Measurements from ENCODE around the gene CERKL. TPM values are rescaled to one million over a fixed set of nuclear protein-coding genes. Genes with fewer than 3 reads are reported as not detected.

The CERKL gene
- total RNA-seq, 1 donor: 0.27 TPM

DNA sequence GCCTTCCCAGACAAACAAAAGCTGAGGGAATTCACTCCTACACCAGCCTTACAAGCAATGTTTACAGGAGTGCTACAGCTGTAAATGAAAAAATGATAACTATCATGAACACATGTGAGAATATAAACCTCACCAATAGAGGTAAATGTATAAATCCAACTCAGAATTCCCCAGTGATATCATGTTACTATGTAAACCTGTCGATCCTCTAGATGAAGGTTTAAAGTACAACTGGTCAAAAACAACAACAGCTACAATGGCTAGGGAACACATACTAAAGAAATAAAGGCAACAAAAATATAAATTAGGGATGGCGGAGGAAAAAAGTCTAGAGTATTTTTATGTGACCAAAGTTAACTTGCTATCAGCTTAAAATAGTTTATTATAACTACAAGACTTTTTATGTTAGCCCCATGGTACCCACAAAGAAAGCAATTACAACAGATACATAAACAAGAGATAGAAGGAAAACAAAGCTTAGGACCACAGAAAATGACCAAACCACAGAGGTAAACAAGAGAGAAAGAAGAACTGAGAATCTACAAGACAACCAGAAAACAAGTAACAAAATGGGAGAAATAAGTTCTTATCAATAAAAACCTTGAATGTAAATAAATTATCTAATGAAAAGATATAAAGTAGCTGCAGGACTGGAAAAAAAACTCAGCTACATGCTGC lies 8.3 kb downstream of the CERKL start:
- H3K4me3 ChIP-seq (ENCODE audit: low read depth, low read length): no peak overlapping the region
- no peak for TF ChIP-seq CTCF (IDR thresholded peaks at IDR 0.05; ENCODE audit: insufficient read depth, low read length)
- DNase-seq (ENCODE audit: low read depth): no peak

DNA sequence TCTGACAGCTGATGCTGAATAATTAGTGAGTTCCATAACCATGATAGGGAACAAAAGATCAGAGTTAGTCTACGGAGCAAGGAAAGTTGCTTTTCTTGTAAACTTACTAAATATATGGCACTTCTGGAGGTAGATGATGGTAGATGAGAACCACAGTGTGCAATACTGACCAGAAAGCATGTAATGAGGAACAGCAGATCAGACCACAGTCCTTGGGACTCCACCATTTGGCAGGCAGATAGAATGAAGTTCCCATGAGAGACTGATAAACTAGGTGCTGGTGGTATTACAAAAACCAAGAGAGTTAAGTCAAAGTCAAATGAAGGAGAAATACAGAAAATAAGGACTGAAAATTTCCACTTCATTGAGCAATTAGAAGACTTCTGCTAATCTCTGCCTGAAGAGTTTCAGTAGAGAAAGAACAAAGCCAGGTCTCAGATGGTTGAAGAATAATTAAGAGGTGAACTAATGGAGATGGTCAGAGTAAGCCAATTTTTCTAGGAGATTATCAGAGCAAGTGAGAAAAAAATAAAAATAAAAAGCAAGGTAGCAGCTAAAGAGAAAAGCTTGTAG lies 10.4 kb downstream of the CERKL start:
- TF ChIP-seq CTCF (IDR thresholded peaks at IDR 0.05; ENCODE audit: insufficient read depth, low read length): no peak
- no peak overlapping the region for H3K4me3 ChIP-seq (ENCODE audit: low read depth, low read length)
- no peak for DNase-seq (ENCODE audit: low read depth)

- no peak for DNase-seq (ENCODE audit: low read depth)
- no peak for TF ChIP-seq CTCF (IDR thresholded peaks at IDR 0.05; ENCODE audit: insufficient read depth, low read length)
- no peak overlapping the region for H3K4me3 ChIP-seq (ENCODE audit: low read depth, low read length)
Measured at GRCh38 chr2:181643151-181643550, 13.8 kb downstream of the CERKL start.

DNA sequence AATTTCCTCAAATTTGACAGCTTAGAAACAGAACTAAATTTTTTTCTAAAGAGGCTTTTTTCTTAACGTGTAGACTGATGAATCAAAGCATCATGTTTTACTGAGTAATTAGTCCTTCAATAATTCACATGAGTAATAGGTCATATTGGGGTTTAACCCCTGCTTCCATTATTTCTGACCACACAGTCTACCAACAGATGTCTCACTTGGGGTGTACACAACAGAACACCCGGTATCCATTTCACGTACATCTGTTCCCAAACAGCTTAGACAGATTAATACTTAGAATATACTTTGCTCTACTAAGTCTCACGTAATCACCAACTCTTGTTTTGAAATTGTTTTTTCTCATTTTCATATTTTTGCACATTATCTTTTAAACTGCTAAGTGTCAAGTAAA lies 14.8 kb downstream of the CERKL start:
- no peak overlapping the region for H3K4me3 ChIP-seq (ENCODE audit: low read depth, low read length)
- TF ChIP-seq CTCF (IDR thresholded peaks at IDR 0.05; ENCODE audit: insufficient read depth, low read length): no peak
- no peak for DNase-seq (ENCODE audit: low read depth)

DNA sequence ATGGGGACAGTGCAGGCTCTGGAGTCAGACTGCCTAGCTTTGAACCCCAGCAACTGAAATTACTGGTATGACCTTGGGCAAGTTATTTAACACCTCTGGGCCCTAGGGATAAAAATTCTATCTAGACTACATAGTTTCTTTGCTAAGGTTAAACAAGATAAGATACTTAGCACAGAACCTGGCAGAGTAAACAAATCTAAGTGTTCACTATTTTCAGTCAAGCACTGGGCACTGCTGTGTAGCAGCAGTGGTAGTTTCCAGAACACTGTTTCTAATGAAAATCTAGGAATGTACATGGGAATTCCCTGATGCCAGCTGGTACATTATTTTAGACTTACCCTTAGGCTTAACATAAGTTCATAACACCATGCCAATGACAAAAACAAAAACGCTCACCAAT lies 17.2 kb downstream of the CERKL start:
- TF ChIP-seq CTCF (IDR thresholded peaks at IDR 0.05; ENCODE audit: insufficient read depth, low read length): no peak
- no peak overlapping the region for H3K4me3 ChIP-seq (ENCODE audit: low read depth, low read length)
- DNase-seq (ENCODE audit: low read depth): no peak

DNA sequence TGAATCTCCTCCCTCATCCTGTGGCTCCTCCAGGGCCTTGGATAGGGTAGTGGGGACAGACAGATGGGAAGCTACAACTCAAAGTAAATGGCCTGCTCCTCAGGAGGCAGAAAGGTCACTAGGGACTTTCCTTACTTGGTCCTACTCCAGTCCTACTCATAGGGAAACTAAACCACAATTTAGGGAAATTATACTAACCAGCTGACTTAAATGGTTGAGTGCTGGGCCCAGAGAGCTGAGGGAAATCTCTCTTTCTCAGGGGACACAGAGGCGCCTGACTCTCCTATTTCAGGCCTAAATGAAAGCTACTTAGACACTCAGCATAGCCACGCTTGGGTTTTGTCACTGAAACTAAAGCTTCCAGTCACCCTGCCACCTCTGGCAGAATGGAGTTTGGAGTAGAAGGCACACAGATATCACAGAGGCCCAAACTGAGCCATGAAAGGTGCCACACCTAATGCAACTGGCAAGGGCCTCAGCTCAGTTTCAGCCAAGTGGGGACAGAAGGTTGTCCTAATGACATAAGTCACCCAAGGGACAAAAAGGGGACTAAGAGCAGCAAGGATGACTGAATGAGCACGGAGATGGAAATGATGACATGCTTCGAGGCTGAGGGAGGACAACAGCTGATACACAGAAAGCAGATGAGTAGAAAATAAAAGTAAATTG lies 24.0 kb downstream of the CERKL start:
- no peak overlapping the region for H3K4me3 ChIP-seq (ENCODE audit: low read depth, low read length)
- no peak for TF ChIP-seq CTCF (IDR thresholded peaks at IDR 0.05; ENCODE audit: insufficient read depth, low read length)
- no peak for DNase-seq (ENCODE audit: low read depth)

Data from fibroblast of the aortic adventitia (primary cell).